Lower lobe of right lung (tissue), 2 donors: Measurements from ENCODE around the gene ARID1B. TPM values are rescaled to one million over a fixed set of nuclear protein-coding genes. Genes with fewer than 3 reads are reported as not detected.
A peak's percentile ranks its signal among the peaks of the same experiment; 100 is the strongest.

ENCODE experiments used
- ATAC-seq, 2 donors: fragments of 200-7000 bp; cut with Tn5 transposase; one replicate each; pipeline ENCODE4 v1.9.1; 2020 to 2022; ENCODE audit warnings: mild to moderate bottlenecking in 2 of 2, moderate library complexity in 2 of 2
- DNase-seq: peaks from one replicate; pipeline ENCODE4 v3.0.0-alpha.2; 2020
- H3K27ac ChIP-seq: fragments of 200-600 bp; one replicate; pipeline ENCODE4 v1.8.0; 2022
- H3K27me3 ChIP-seq: fragments of 200-600 bp; one replicate; pipeline ENCODE4 v1.8.0; 2022; ENCODE audit warnings: low read depth
- H3K36me3 ChIP-seq: fragments of 200-600 bp; one replicate; pipeline ENCODE4 v1.8.0; 2022; ENCODE audit warnings: mild to moderate bottlenecking
- H3K4me1 ChIP-seq: fragments of 200-600 bp; one replicate; pipeline ENCODE4 v1.8.0; 2022
- H3K4me3 ChIP-seq: fragments of 200-600 bp; one replicate; pipeline ENCODE4 v1.8.0; 2022; ENCODE audit warnings: mild to moderate bottlenecking
- H3K9me3 ChIP-seq: fragments of 200-600 bp; one replicate; pipeline ENCODE4 v1.8.0; 2022
- intact Hi-C: fragments of 100-400 bp; cut with DNase I; formaldehyde crosslinking; loops from one replicate; pipeline ENCODE4 v1.11.0; 2022
- total RNA-seq: library from RNA; stranded (reverse); fragmentation: NEBNext Ultra II Directional; extraction: Animal tissue kit (Norgen Biotek cat#: 25700); gene quantifications from one replicate; pipeline ENCODE4 v1.2.1, GENCODE V29; 2021
- TF ChIP-seq, protein P1 (sequence below): fragments of 200-600 bp; IDR thresholded peaks from one replicate; pipeline ENCODE4 v1.8.0; 2022; ENCODE audit warnings: antibody characterized with exemption, mild to moderate bottlenecking
- donor health status: DM: no; HTN: yes; CAD: no; lungs with severe emphysema.

The ARID1B gene
- total RNA-seq, 1 donor from 2014 or later = 95.5 TPM

DNA sequence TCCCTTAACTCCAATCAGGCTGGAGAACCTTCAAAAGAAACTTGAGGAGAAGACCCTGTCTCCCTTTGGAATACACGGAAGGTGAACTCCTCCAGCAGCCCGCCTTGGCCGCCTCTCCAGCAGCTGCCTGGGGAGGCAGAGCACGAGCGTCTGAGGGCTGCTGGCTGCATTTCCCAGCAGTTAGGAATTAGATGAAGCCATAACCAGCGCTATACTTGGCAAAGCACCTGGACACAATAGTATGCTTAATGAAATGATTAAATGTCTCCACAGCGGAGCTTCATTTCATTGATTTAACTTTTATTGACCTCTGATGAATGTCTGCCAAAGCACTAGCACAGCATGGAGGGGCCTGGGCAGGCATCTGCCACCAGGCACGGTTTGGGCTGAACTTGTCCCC lies 472.6 kb downstream of the ARID1B start:
- DNase-seq = no peak

DNA sequence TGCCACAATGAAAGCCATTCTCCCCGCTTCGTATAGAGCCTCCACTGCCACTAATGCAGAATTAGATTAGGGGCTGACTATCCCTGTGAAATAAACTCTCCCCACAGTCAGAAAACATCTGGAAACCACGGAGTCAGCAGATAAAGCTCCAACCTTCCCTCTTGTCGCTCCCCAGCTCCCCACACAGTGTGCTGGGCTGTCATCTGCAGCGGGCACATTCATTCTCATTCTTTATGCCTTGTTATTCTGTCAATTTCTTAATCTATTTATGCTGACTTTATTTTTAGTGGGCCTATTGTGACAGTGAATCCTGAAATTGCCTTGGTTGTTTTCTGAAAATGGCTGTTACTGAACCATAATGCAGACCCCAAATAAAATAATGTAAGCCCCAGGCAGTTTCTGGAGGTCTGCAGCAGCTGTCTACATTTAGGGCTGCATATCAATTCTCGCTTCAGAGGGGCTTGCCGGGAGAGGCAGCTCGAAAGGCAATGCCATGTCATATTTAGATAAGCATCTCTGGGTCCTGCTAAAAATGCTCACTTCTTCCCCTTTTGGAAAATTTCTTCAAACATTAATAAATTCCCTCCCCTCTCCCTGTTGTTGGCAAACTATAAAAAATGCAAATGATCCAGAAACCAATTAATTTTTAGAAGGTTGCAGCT lies 474.5 kb downstream of the ARID1B start:
- Histone ChIP-seq H3K36me3 (no peaks in the 10 kb centered on the region), H3K27me3 (no peaks in the 10 kb centered on the region), H3K4me3 (no peak overlapping the region), H3K4me1 (no peaks in the 10 kb centered on the region), H3K9me3 (no peaks in the 10 kb centered on the region), H3K27ac (no peak overlapping the region)
- DNase-seq (no peak), ATAC-seq (no peak)
- TF ChIP-seq, protein P1, sequence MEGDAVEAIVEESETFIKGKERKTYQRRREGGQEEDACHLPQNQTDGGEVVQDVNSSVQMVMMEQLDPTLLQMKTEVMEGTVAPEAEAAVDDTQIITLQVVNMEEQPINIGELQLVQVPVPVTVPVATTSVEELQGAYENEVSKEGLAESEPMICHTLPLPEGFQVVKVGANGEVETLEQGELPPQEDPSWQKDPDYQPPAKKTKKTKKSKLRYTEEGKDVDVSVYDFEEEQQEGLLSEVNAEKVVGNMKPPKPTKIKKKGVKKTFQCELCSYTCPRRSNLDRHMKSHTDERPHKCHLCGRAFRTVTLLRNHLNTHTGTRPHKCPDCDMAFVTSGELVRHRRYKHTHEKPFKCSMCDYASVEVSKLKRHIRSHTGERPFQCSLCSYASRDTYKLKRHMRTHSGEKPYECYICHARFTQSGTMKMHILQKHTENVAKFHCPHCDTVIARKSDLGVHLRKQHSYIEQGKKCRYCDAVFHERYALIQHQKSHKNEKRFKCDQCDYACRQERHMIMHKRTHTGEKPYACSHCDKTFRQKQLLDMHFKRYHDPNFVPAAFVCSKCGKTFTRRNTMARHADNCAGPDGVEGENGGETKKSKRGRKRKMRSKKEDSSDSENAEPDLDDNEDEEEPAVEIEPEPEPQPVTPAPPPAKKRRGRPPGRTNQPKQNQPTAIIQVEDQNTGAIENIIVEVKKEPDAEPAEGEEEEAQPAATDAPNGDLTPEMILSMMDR = no peak
- intact Hi-C loops = no loop called here

More for the DNA sequence above, 472.6 kb downstream of the ARID1B start:
- H3K36me3 ChIP-seq = no peaks in the 10 kb centered on the region
- H3K27me3 ChIP-seq = no peaks in the 10 kb centered on the region
- TF ChIP-seq, protein P1 = no peak
- no peaks in the 10 kb centered on the region for H3K9me3 ChIP-seq
- no peak overlapping the region for H3K4me3 ChIP-seq
- no peaks in the 10 kb centered on the region for H3K4me1 ChIP-seq
- intact Hi-C loops = no loop called here
- H3K27ac ChIP-seq = no peak overlapping the region
- ATAC-seq = no peak

DNA sequence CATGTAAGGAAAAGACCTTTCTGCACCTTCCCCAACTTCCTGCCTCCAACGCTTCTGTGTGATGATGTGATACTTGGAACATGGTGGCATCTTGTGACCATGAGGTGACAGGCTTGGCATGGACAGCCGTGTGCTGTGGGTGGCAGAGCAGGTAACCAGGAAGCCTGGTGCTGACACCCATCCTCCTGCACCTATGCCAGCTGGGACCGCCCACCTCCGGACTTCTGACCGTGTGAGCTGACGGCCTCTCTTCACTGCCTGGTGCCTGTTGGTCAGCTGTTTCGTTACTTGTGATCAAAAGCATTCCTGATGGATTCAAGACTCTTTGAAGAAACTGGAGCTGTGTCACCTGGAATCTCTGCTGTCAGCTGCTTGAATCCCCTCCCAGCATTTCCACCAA lies 475.8 kb downstream of the ARID1B start:
- no peak overlapping the region for H3K27ac ChIP-seq
- no peak overlapping the region for H3K4me3 ChIP-seq
- DNase-seq (no peak), ATAC-seq (peak in 1 of 2 donors; percentile 29)
- H3K36me3 ChIP-seq = no peaks in the 10 kb centered on the region
- H3K9me3 ChIP-seq = no peaks in the 10 kb centered on the region
- no peaks in the 10 kb centered on the region for H3K4me1 ChIP-seq
- TF ChIP-seq, protein P1 = no peak
- intact Hi-C loops = no loop called here
- no peaks in the 10 kb centered on the region for H3K27me3 ChIP-seq

DNA sequence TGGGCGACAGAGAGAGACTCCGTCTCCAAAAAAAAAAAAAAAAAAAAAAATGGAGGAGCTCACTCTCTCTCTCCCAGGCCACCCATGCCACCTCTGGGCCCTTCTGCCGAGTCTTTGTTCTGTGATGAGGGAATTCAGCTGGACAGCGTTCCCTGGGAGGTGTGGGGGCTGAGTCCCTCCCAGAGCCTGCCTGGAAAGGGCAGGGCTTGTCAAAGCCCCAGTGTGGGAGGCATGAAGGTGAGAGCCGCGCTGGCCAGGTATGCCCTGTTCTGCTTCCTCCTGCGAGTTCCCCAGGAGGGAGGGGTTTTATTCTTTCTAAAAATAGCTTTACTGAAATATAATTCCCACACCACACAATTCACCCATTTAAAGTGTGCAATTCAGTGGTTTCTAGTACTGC lies 476.5 kb downstream of the ARID1B start:
- ATAC-seq = peak in 1 of 2 donors; percentile 53
- no peaks in the 10 kb centered on the region for H3K36me3 ChIP-seq
- DNase-seq = no peak
- H3K4me3 ChIP-seq = no peak overlapping the region
- no peaks in the 10 kb centered on the region for H3K4me1 ChIP-seq
- intact Hi-C loops = no loop called here
- TF ChIP-seq, protein P1 = no peak
- H3K9me3 ChIP-seq = no peaks in the 10 kb centered on the region
- no peaks in the 10 kb centered on the region for H3K27me3 ChIP-seq
- H3K27ac ChIP-seq = no peak overlapping the region

DNA sequence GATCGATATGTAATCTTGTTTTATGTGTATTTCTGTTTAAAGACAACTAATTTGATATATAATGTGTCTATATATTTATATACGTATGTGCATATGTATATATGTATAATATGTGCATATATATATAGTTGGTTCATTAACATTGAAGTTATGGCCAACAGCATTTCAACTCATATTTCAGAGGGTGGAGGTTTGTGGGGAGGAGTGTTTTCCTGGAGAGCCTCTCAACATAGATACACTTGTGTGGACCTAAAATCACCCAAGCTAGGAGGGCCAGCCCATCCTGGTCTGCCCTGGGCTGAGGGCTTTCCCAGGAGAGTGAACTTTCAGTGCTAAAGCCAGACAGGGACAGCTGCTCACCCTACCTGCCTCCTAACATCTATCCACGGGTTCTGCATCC lies 477.4 kb downstream of the ARID1B start:
- no peak overlapping the region for H3K27ac ChIP-seq
- no peaks in the 10 kb centered on the region for H3K9me3 ChIP-seq
- TF ChIP-seq, protein P1 = no peak
- no peaks in the 10 kb centered on the region for H3K4me1 ChIP-seq
- intact Hi-C loops = no loop called here
- no peak overlapping the region for H3K4me3 ChIP-seq
- H3K36me3 ChIP-seq = no peaks in the 10 kb centered on the region
- ATAC-seq (no peak), DNase-seq (no peak)
- H3K27me3 ChIP-seq = no peaks in the 10 kb centered on the region
